Neuron (in vitro differentiated cells): Measurements from ENCODE around the gene RHOT1.

Experiments used
- H2AFZ ChIP-seq: one replicate; pipeline ENCODE4 v1.6.1; 2013; ENCODE audit warnings: low read depth, mild to moderate bottlenecking, inconsistent platforms, low read length, moderate library complexity
- H3K27me3 ChIP-seq: one replicate; pipeline ENCODE4 v1.6.1; 2013; ENCODE audit warnings: low read length; ENCODE audit not compliant: insufficient read depth
- H3K36me3 ChIP-seq: one replicate; pipeline ENCODE4 v1.6.1; 2013; ENCODE audit warnings: low read length; ENCODE audit not compliant: insufficient read depth
- H3K4me1 ChIP-seq: one replicate; pipeline ENCODE4 v1.6.1; 2013; ENCODE audit warnings: low read length; ENCODE audit not compliant: insufficient read depth
- H3K4me3 ChIP-seq: 2 replicates; pipeline ENCODE4 v1.5.1; 2013; ENCODE audit warnings: mild to moderate bottlenecking, low read length, moderate library complexity
- H3K9me3 ChIP-seq: one replicate; pipeline ENCODE4 v1.6.1; 2013; ENCODE audit warnings: low read length

Gene RHOT1

GRCh38 chr17:32227910-32228309, 85.6 kb downstream of the RHOT1 start:
- H3K36me3 ChIP-seq, result peaks cover 2% of the 10 kb centered on the region
- H3K9me3 ChIP-seq, result no peaks in the 10 kb centered on the region
- no peaks in the 10 kb centered on the region for H3K27me3 ChIP-seq
- no peak overlapping the region for H2AFZ ChIP-seq
- H3K4me3 ChIP-seq, result no peak overlapping the region
- peaks cover 4% of the 10 kb centered on the region for H3K4me1 ChIP-seq

- Histone ChIP-seq H3K4me3 (no peak overlapping the region), H3K36me3 (no peaks in the 10 kb centered on the region), H3K27me3 (no peaks in the 10 kb centered on the region), H3K4me1 (no peaks in the 10 kb centered on the region), H3K9me3 (no peaks in the 10 kb centered on the region), H2AFZ (no peak overlapping the region)
Measured at GRCh38 chr17:32235588-32235987, 93.3 kb downstream of the RHOT1 start.

DNA sequence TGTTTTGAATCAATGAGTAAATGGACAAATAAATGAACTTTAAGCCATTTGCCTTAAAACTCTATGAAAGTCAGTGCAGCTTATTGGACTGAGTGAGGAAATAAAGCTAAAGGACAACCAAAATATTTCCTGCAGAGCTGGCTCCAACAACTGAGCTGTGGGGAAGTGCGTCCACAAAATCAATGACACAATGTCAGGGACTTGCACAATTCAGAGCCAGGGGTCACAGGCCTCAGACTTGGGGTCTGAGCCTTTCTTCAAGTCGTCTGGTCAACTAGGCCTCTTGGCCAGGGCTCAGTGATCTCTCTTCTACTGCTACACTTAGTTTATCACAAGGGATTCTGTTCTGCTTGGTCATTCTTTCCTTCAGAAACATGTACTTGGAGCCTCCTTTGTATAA, 97.2 kb downstream of the RHOT1 start:
- Histone ChIP-seq H3K4me3 (no peak overlapping the region), H3K27me3 (no peaks in the 10 kb centered on the region), H3K9me3 (no peaks in the 10 kb centered on the region), H2AFZ (no peak overlapping the region), H3K36me3 (no peaks in the 10 kb centered on the region), H3K4me1 (peaks cover 4% of the 10 kb centered on the region)

GRCh38 chr17:32240750-32241149, 98.4 kb downstream of the RHOT1 start:
- Histone ChIP-seq H3K36me3 (no peaks in the 10 kb centered on the region), H3K9me3 (no peaks in the 10 kb centered on the region), H2AFZ (no peak overlapping the region), H3K27me3 (no peaks in the 10 kb centered on the region), H3K4me3 (no peak overlapping the region), H3K4me1 (peaks cover 4% of the 10 kb centered on the region)

- H3K27me3 ChIP-seq, result no peaks in the 10 kb centered on the region
- no peaks in the 10 kb centered on the region for H3K9me3 ChIP-seq
- H3K36me3 ChIP-seq, result no peaks in the 10 kb centered on the region
- H3K4me1 ChIP-seq, result peaks cover 4% of the 10 kb centered on the region
- H2AFZ ChIP-seq, result no peak overlapping the region
- H3K4me3 ChIP-seq, result no peak overlapping the region
Measured at GRCh38 chr17:32241640-32242039, 99.3 kb downstream of the RHOT1 start.

DNA sequence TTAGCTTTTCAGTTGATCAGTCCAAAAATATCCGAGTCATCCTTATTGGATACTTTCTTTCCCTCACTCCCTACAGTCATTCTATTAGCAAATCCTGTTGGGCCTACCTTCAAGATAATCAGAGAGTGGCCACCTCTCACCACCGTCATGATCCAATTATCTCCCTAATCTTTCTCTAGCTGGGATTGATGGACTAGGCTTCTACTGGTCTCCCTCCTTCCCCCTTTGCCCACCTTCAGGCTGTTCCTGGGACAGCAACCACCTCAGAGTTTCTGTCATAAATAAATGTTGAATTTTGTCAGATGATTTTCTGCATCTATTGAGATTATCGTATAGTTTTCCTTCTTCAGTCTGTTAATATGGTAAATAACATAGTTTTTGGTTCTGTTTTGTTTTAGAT, 107.2 kb downstream of the RHOT1 start:
- no peaks in the 10 kb centered on the region for H3K36me3 ChIP-seq
- no peaks in the 10 kb centered on the region for H3K4me1 ChIP-seq
- no peaks in the 10 kb centered on the region for H3K9me3 ChIP-seq
- H3K27me3 ChIP-seq, result no peaks in the 10 kb centered on the region
- H3K4me3 ChIP-seq, result no peak overlapping the region
- no peak overlapping the region for H2AFZ ChIP-seq

GRCh38 chr17:32253117-32253611, 110.9 kb downstream of the RHOT1 start:
- Histone ChIP-seq H2AFZ (no peak overlapping the region), H3K36me3 (no peaks in the 10 kb centered on the region), H3K27me3 (no peaks in the 10 kb centered on the region), H3K4me1 (peaks cover 12% of the 10 kb centered on the region), H3K9me3 (no peaks in the 10 kb centered on the region), H3K4me3 (no peak overlapping the region)

DNA sequence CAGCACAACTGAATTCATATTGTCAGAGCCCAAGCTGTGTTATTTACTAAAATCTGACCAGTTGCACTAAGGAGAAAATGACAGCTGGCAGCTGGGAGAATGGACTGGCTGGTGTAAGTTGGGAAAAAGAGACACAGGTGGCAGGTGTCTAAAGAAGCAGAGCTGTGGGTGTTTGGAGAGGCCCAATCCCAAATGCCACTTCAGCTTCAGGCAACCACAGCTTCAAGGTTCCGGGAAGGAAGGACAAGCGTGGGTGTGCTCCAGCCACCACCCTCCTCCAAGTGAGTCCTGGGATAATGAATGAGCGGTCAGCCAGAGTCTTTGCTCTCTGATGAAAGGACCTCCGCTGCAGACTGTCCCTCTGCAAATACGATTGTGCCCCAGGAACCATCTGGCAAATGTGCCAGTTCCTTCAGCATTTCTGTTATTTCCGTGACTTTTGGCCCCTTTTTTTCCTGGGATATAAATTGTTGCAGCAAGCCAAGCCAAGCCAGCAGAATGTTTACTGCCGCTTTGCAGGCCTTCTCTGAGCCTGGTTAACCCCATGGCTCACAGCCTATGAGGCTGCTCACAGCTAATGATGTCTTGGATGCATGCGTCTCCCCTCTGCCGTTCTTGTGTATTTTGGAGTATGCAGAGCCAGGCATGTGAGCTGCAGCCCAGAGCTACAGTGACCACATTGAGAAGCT, 113.9 kb downstream of the RHOT1 start:
- Histone ChIP-seq H3K4me1 (peaks cover 34% of the 10 kb centered on the region), H3K36me3 (no peaks in the 10 kb centered on the region), H2AFZ (no peak overlapping the region), H3K27me3 (no peaks in the 10 kb centered on the region), H3K4me3 (no peak overlapping the region), H3K9me3 (no peaks in the 10 kb centered on the region)

GRCh38 chr17:32256701-32257019, 114.4 kb downstream of the RHOT1 start:
- no peak overlapping the region for H2AFZ ChIP-seq
- H3K27me3 ChIP-seq, result no peaks in the 10 kb centered on the region

DNA sequence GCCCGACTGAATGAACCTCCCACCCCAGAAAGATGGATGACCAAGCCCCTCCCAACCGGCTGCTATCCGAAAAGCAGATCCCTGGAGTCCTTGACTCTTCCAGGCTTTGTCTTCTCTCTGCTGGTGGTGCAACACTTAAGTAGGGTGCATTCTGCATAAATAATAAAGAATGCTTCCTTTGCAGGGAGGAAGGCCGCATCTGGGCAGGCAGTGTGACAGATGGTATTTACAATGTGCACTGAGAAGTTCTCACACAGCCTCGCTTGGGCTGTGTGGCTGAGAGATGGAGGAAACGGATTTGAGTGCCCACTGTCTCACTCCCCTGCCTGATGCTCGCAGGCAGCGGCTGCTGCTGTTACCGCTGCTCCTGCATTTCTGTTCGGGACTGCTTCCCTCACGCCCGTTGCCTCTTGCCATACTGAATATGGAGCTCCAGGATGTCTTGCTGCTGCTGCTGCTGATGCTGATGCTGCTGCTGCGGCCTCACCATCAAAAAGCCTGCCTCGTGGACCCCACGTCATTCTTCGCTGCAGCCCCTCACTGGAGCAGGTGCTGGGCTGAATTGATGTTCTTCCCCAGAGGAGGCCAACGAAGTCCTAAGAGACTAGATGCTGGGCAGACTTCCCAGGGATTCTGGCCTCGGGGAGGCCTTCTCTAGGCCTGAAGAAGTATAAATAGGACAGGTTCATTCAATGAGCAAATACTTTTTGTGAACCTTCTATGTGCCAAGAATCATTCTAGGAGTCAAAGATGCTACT, 116.3 kb downstream of the RHOT1 start:
- Histone ChIP-seq H2AFZ (no peak overlapping the region), H3K36me3 (no peaks in the 10 kb centered on the region), H3K4me1 (peaks cover 46% of the 10 kb centered on the region), H3K9me3 (no peaks in the 10 kb centered on the region), H3K4me3 (peak overlapping the region; percentile 1), H3K27me3 (no peaks in the 10 kb centered on the region)

More at GRCh38 chr17:32256701-32257019, 114.4 kb downstream of the RHOT1 start:
- Histone ChIP-seq H3K9me3 (no peaks in the 10 kb centered on the region), H3K4me1 (peaks cover 39% of the 10 kb centered on the region), H3K4me3 (no peak overlapping the region), H3K36me3 (no peaks in the 10 kb centered on the region)

GRCh38 chr17:32259586-32259985, 117.3 kb downstream of the RHOT1 start:
- H3K36me3 ChIP-seq, result no peaks in the 10 kb centered on the region
- no peaks in the 10 kb centered on the region for H3K9me3 ChIP-seq
- H3K4me1 ChIP-seq, result peaks cover 51% of the 10 kb centered on the region
- H3K4me3 ChIP-seq, result no peak overlapping the region
- no peak overlapping the region for H2AFZ ChIP-seq
- no peaks in the 10 kb centered on the region for H3K27me3 ChIP-seq

- no peaks in the 10 kb centered on the region for H3K9me3 ChIP-seq
- H3K36me3 ChIP-seq, result no peaks in the 10 kb centered on the region
- no peak overlapping the region for H3K4me3 ChIP-seq
- no peaks in the 10 kb centered on the region for H3K27me3 ChIP-seq
- peaks cover 59% of the 10 kb centered on the region for H3K4me1 ChIP-seq
- no peak overlapping the region for H2AFZ ChIP-seq
Measured at GRCh38 chr17:32261417-32261736, 119.1 kb downstream of the RHOT1 start.

- H3K36me3 ChIP-seq, result no peaks in the 10 kb centered on the region
- no peaks in the 10 kb centered on the region for H3K27me3 ChIP-seq
- no peak overlapping the region for H3K4me3 ChIP-seq
- no peak overlapping the region for H2AFZ ChIP-seq
- no peaks in the 10 kb centered on the region for H3K9me3 ChIP-seq
- H3K4me1 ChIP-seq, result peaks cover 57% of the 10 kb centered on the region
Measured at GRCh38 chr17:32261936-32262510, 119.7 kb downstream of the RHOT1 start.
